OCI-LY3 (cell line): ENCODE measurements around the gene LRBA.

Source experiments
- H2AFZ ChIP-seq: fragments of 200-600, 300-600 bp; shearing (Covaris generic); 2 replicates; pipeline ENCODE4 v1.6.0; 2014; ENCODE audit warnings: antibody characterized with exemption, low read depth, low read length
- H3K27ac ChIP-seq: fragments of 200-600, 300-600 bp; sonication (generic); 2 replicates; pipeline ENCODE4 v1.5.1; 2014; ENCODE audit warnings: mild to moderate bottlenecking, low read length, moderate library complexity, mixed read lengths
- H3K27me3 ChIP-seq: fragments of 200-600, 300-600 bp; sonication (generic); 2 replicates; pipeline ENCODE4 v1.6.1; 2014; ENCODE audit warnings: low read depth, low read length, mixed read lengths
- H3K36me3 ChIP-seq: fragments of 200-600, 300-600 bp; sonication (generic); replicated peaks from 2 replicates; pipeline ENCODE3; 2014; ENCODE audit warnings: low read depth, low read length, mixed read lengths
- H3K4me1 ChIP-seq: fragments of 300-600, 200-600 bp; sonication (generic); 2 replicates; pipeline ENCODE4 v1.6.1; 2014; ENCODE audit warnings: low read length, mixed read lengths
- H3K4me2 ChIP-seq: fragments of 200-600, 300-600 bp; sonication (generic); 2 replicates; pipeline ENCODE4 v1.6.1; 2014; ENCODE audit warnings: low read length, mixed read lengths
- H3K4me3 ChIP-seq: fragments of 300-600, 200-600 bp; sonication (generic); 2 replicates; pipeline ENCODE4 v1.5.1; 2014; ENCODE audit warnings: antibody characterized with exemption, mild to moderate bottlenecking, low read length, moderate library complexity
- H3K79me2 ChIP-seq: fragments of 300-600, 200-600 bp; shearing (Covaris generic); 2 replicates; pipeline ENCODE4 v1.6.1; 2014; ENCODE audit warnings: mild to moderate bottlenecking, low read length, mixed read lengths
- H3K9ac ChIP-seq: fragments of 300-600, 200-600 bp; shearing (Covaris generic); 2 replicates; pipeline ENCODE4 v1.6.0; 2014; ENCODE audit warnings: mild to moderate bottlenecking, low read length, moderate library complexity
- H3K9me3 ChIP-seq: fragments of 200-600, 300-600 bp; shearing (Covaris generic); 2 replicates; pipeline ENCODE4 v1.6.1; 2014; ENCODE audit warnings: low read length, mixed read lengths; ENCODE audit not compliant: insufficient read depth
- H4K20me1 ChIP-seq: fragments of 200-600, 300-600 bp; sonication (generic); 2 replicates; pipeline ENCODE4 v1.6.1; 2016; ENCODE audit warnings: low read length, mixed read lengths; ENCODE audit not compliant: insufficient read depth
- EZH2phosphoT487 ChIP-seq: fragments of 200-600 bp; shearing (Covaris generic); IDR thresholded peaks from 2 replicates; pipeline ENCODE4 v1.6.1; 2018; ENCODE audit warnings: antibody characterized with exemption, mixed run types, low read depth
- TF ChIP-seq, protein P1 (sequence below): fragments of 200-600, 300-600 bp; sonication (generic); IDR thresholded peaks from 2 replicates; pipeline ENCODE4 v1.5.1; 2014; ENCODE audit warnings: antibody characterized with exemption, low read length, low read depth

Gene LRBA

DNA sequence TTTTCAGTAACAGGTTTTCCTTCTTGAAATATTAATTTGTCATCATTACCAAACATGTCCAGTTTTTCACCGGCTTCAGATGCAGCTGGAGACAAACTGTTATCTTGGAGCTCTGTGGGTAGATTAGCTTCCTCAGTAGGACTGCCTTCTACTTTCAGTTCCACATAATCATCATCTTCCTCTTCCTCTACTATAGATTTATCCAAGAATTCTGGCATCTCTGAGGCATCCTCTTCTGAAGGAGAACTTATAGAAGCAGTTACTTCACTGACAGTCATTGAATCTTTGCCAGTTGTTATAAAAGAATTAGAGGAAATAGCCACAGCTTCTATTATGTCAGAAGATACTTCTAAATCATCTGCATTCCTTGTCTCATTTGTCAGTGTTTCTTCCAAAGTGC, 162.9 kb downstream of the LRBA start:
- Histone ChIP-seq H3K9me3 (no peaks in the 10 kb centered on the region), H3K4me2 (no peak overlapping the region), H3K79me2 (no peaks in the 10 kb centered on the region), H3K27ac (no peak overlapping the region), H2AFZ (no peak overlapping the region), H3K36me3 (peaks cover 7% of the 10 kb centered on the region), H3K9ac (no peak overlapping the region), H3K4me1 (peaks cover 7% of the 10 kb centered on the region), H3K27me3 (no peaks in the 10 kb centered on the region), H4K20me1 (no peaks in the 10 kb centered on the region), H3K4me3 (no peak overlapping the region)
- no peak for TF ChIP-seq EZH2phosphoT487

DNA sequence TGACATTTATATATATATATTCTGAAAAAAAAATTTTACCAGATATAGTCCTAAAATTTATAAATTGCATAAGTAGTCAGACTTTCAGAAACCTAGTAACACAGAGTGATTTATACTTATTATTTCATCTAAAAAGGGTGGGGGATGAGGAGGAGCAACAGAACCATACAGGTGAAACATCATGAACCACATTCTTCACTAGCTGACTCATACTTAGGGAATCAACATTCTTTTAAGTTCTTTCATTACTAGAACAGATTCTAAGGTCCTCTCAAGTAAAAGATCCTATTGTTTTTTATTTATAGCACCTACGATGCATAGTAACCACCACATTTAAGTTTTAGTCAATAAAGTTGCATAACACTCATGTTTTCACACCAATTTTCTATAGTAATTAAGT, 166.1 kb downstream of the LRBA start:
- no peak overlapping the region for H3K27ac ChIP-seq
- no peak overlapping the region for H2AFZ ChIP-seq
- H3K27me3 ChIP-seq: no peaks in the 10 kb centered on the region
- H3K4me3 ChIP-seq: no peak overlapping the region
- H3K9ac ChIP-seq: no peak overlapping the region
- peaks cover 7% of the 10 kb centered on the region for H3K36me3 ChIP-seq
- no peaks in the 10 kb centered on the region for H3K79me2 ChIP-seq
- no peaks in the 10 kb centered on the region for H3K9me3 ChIP-seq
- H3K4me2 ChIP-seq: no peak overlapping the region
- TF ChIP-seq EZH2phosphoT487: no peak
- TF ChIP-seq, protein P1, sequence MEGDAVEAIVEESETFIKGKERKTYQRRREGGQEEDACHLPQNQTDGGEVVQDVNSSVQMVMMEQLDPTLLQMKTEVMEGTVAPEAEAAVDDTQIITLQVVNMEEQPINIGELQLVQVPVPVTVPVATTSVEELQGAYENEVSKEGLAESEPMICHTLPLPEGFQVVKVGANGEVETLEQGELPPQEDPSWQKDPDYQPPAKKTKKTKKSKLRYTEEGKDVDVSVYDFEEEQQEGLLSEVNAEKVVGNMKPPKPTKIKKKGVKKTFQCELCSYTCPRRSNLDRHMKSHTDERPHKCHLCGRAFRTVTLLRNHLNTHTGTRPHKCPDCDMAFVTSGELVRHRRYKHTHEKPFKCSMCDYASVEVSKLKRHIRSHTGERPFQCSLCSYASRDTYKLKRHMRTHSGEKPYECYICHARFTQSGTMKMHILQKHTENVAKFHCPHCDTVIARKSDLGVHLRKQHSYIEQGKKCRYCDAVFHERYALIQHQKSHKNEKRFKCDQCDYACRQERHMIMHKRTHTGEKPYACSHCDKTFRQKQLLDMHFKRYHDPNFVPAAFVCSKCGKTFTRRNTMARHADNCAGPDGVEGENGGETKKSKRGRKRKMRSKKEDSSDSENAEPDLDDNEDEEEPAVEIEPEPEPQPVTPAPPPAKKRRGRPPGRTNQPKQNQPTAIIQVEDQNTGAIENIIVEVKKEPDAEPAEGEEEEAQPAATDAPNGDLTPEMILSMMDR: no peak
- H4K20me1 ChIP-seq: no peaks in the 10 kb centered on the region
- H3K4me1 ChIP-seq: peaks cover 7% of the 10 kb centered on the region

GRCh38 chr4:150828159-150828558, 186.9 kb downstream of the LRBA start:
- peaks cover 4% of the 10 kb centered on the region for H3K36me3 ChIP-seq
- no peak overlapping the region for H2AFZ ChIP-seq
- H3K79me2 ChIP-seq: no peaks in the 10 kb centered on the region
- no peaks in the 10 kb centered on the region for H3K27me3 ChIP-seq
- TF ChIP-seq, protein P1: peak; percentile 73
- TF ChIP-seq EZH2phosphoT487: no peak
- peak overlapping the region; percentile 14; the same call in 1 of the 2 replicates for H3K9ac ChIP-seq
- peak overlapping the region; percentile 69 for H3K4me2 ChIP-seq
- no peaks in the 10 kb centered on the region for H3K9me3 ChIP-seq
- peak overlapping the region; percentile 62 for H3K27ac ChIP-seq
- no peaks in the 10 kb centered on the region for H4K20me1 ChIP-seq
- H3K4me1 ChIP-seq: peaks cover 25% of the 10 kb centered on the region
- H3K4me3 ChIP-seq: peak overlapping the region; percentile 42

DNA sequence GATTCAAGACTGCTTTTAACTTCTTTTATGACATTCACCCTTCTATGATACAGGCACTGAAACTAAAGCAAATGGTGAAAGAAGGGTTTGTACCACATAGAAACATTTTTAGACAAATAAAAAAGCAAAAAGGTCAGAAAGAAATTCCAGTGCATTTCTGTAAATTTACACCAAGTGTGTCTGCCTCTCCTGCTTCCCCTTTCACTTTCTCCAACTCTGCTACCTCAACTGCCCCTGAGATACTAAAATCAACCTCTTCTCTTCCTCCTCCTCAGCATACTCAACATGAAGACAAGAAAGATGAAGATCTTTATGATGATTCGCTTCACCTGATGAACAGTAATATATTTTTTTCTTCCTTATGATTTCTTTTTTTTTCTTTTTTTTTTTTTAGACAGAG, 187.9 kb downstream of the LRBA start:
- Histone ChIP-seq H3K36me3 (peaks cover 4% of the 10 kb centered on the region), H3K9ac (no peak overlapping the region), H4K20me1 (no peaks in the 10 kb centered on the region), H3K9me3 (no peaks in the 10 kb centered on the region), H3K79me2 (no peaks in the 10 kb centered on the region), H3K27ac (peak overlapping the region; percentile 62), H3K4me2 (peak overlapping the region; percentile 69; the same call in 1 of the 2 replicates), H2AFZ (no peak overlapping the region), H3K4me3 (no peak overlapping the region), H3K27me3 (no peaks in the 10 kb centered on the region), H3K4me1 (peaks cover 25% of the 10 kb centered on the region)
- TF ChIP-seq EZH2phosphoT487: no peak
- TF ChIP-seq, protein P1: no peak

DNA sequence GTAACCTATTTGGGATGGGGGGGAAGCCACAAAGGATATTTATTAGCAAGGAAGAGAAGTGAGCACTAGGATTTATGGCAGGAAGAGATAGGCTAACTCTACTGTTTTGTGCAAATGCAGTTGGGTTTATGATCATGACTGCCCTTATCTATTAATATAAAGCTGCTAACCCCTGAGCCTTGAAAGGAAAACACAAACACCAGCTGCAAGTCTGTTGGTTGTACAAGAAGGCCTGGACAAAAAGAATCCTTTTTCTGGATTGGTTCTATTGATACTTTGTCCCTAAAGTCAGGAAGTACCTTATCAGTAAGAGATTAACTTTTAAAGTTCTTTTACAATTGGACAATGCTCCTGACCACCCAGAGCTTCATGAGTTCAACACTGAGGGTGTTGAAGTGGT, 188.8 kb downstream of the LRBA start:
- Histone ChIP-seq H3K27me3 (no peaks in the 10 kb centered on the region), H3K9ac (no peak overlapping the region), H4K20me1 (no peaks in the 10 kb centered on the region), H3K4me3 (no peak overlapping the region), H3K79me2 (no peaks in the 10 kb centered on the region), H2AFZ (no peak overlapping the region), H3K9me3 (no peaks in the 10 kb centered on the region), H3K4me2 (no peak overlapping the region; the same call in 1 of the 2 replicates), H3K36me3 (peaks cover 4% of the 10 kb centered on the region), H3K27ac (peak overlapping the region; percentile 62; the same call in 1 of the 2 replicates), H3K4me1 (peaks cover 25% of the 10 kb centered on the region)
- no peak for TF ChIP-seq EZH2phosphoT487
- TF ChIP-seq, protein P1: no peak
